GM12878 (cell line): Measurements from ENCODE around the gene IDH3A. TPM values are rescaled to one million over a fixed set of nuclear protein-coding genes. Genes with fewer than 3 reads are reported as not detected.

Experiments used
- BHLHE40 ChIP-seq, 2 experiments: fragments of 450-650 bp in 1 of 2; IDR thresholded peaks; 2 replicates each; pipeline ENCODE4 v1.6.1; 2011 to 2017; ENCODE audit warnings: low read depth in 2 of 2, borderline replicate concordance in 1 of 2, improper control_type of control experiment in 1 of 2, low read length in 1 of 2, mild to moderate bottlenecking in 1 of 2
- CREB1 ChIP-seq: IDR thresholded peaks from 2 replicates; pipeline ENCODE4 v1.6.1; 2012; ENCODE audit warnings: low read depth, mild to moderate bottlenecking, inconsistent platforms
- DPF2 ChIP-seq: fragments of 450-650 bp; IDR thresholded peaks from 2 replicates; pipeline ENCODE4 v1.6.1; 2017; ENCODE audit warnings: mild to moderate bottlenecking
- ETV6 ChIP-seq, 2 experiments: fragments of 450-650 bp in 1 of 2; IDR thresholded peaks in 1 of 2; conservative IDR thresholded peaks in 1 of 2; 2 replicates each; pipeline ENCODE4 v1.6.1; 2014; ENCODE audit warnings: antibody characterized with exemption in 1 of 2, borderline replicate concordance in 1 of 2, low read depth in 1 of 2, mild to moderate bottlenecking in 1 of 2, moderate library complexity in 1 of 2
- HDAC2 ChIP-seq: fragments of 200-600 bp; sonication (generic); IDR thresholded peaks from 2 replicates; pipeline ENCODE4 v1.6.1; 2017
- HDGF ChIP-seq: fragments of 450-650 bp; IDR thresholded peaks from 2 replicates; pipeline ENCODE4 v1.6.1; 2016; ENCODE audit warnings: antibody characterized with exemption
- LARP7 ChIP-seq: fragments of 450-650 bp; IDR thresholded peaks from 2 replicates; pipeline ENCODE4 v1.6.1; 2017; ENCODE audit warnings: mild to moderate bottlenecking
- MTA2 ChIP-seq: fragments of 450-650 bp; IDR thresholded peaks from 2 replicates; pipeline ENCODE4 v1.6.1; 2016; ENCODE audit warnings: low read depth, mild to moderate bottlenecking, moderate library complexity
- MTA3 ChIP-seq: IDR thresholded peaks from 2 replicates; pipeline ENCODE4 v1.6.1; 2012; ENCODE audit warnings: low read length, inconsistent platforms, borderline replicate concordance
- NBN ChIP-seq: fragments of 450-650 bp; IDR thresholded peaks from 2 replicates; pipeline ENCODE4 v1.6.1; 2016
- NFXL1 ChIP-seq: fragments of 450-650 bp; IDR thresholded peaks from 2 replicates; pipeline ENCODE4 v1.6.1; 2017; ENCODE audit warnings: antibody characterized with exemption, mild to moderate bottlenecking, borderline replicate concordance
- NR2F1 ChIP-seq: fragments of 450-650 bp; conservative IDR thresholded peaks from 2 replicates; pipeline ENCODE4 v1.6.1; 2017; ENCODE audit warnings: mild to moderate bottlenecking
- RCOR1 ChIP-seq: conservative IDR thresholded peaks from 2 replicates; pipeline ENCODE4 v1.6.1; 2012; ENCODE audit warnings: low read depth, low read length, improper control_type of control experiment
- RFX5 ChIP-seq: IDR thresholded peaks from 2 replicates; pipeline ENCODE4 v1.6.1; 2011; ENCODE audit warnings: low read depth, low read length, improper control_type of control experiment
- RUNX3 ChIP-seq: IDR thresholded peaks from 2 replicates; pipeline ENCODE4 v1.6.1; 2012; ENCODE audit warnings: low read length, inconsistent platforms
- SIN3A ChIP-seq: IDR thresholded peaks from 2 replicates; pipeline ENCODE4 v1.6.1; 2012; ENCODE audit warnings: low read depth, low read length, improper control_type of control experiment
- SREBF2 ChIP-seq: IDR thresholded peaks from 2 replicates; pipeline ENCODE4 v1.6.1; 2012; ENCODE audit warnings: mild to moderate bottlenecking, low read length
- polyA plus RNA-seq, 11 experiments: library from polyadenylated mRNA; depleted of rRNA in 4 of 11; unstranded in 6 of 11; stranded (reverse) in 5 of 11; fragments of >200 nt; fragmentation: Nextera tagmentation in 4 of 11; fragmentation: Illumina TruSeq in 1 of 11; extraction: Ambion mirVana in 4 of 11; extraction: Trizol in 1 of 11; gene quantifications; 1 replicate in 1 of 11; 2 replicates in 10 of 11; pipeline versions ENCODE4 v1.2.1 to v1.2.3, GENCODE V29; 2011 to 2016; ENCODE audit warnings: inconsistent platforms in 2 of 11, missing spikeins in 2 of 11, low read depth in 1 of 11
- total RNA-seq, 4 experiments: library from RNA; depleted of rRNA in 3 of 4; stranded (reverse); fragments of >200 nt in 3 of 4; fragmentation: Illumina TruSeq in 1 of 4; extraction: Trizol in 1 of 4; gene quantifications; 2 replicates each; pipeline versions ENCODE4 v1.2.1 to v1.2.3, GENCODE V29; 2013 to 2021
- TF ChIP-seq, protein P1 (sequence below): fragments of 450-650 bp; IDR thresholded peaks from 2 replicates; pipeline ENCODE4 v1.6.1; 2017; ENCODE audit warnings: mild to moderate bottlenecking, moderate library complexity
- TF ChIP-seq, protein P2 (sequence below): fragments of 450-650 bp; formaldehyde crosslinking; IDR thresholded peaks from 2 replicates; pipeline ENCODE4 v1.4.0; 2020; ENCODE audit warnings: mild to moderate bottlenecking, moderate library complexity

Gene IDH3A
- total and polyA plus RNA-seq, 10 of the 15 experiments (the other 5 are each of a cell fraction or from before 2014, with no cell fraction given) = 83.9 to 254 (median 195) TPM

DNA sequence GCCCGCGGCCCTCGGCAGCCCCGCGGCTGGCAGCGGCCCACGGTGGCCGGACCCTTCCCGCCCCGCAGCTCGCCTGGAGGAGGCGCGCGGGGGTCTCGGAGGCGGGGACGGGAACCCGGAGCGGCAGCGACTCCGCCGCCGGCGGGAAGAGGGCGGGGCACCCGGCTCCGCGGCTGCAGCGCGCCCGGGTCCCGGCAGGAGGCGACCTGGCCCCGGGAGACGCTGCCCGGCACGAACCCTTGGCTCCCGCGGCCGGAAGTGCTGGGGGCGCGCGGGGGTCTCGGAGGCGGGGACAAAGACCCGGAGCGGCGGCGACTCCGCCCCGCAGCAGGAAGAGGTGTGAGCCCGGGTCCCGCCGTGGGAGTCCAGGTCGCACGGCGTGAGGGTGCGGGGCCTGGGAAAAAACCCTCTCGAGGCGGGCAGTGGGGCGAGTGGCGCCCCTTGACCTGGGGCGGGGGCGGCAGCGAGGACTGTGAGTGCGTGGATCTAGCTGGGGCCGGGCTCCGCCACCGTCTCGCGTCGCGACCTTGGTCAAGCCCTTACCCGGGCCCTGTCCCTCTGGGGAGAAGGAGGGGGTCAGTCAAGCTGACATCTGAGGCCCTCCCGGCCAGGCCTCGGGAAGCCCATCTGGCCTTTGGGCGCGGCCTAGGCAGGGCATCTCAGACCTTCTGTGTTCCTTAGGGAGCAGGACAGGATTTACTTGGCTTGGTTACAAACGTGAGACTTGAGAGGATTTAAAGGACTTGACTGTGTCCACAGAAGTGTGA is 17.7 kb upstream of the IDH3A start, which contains the start of gene CIB2 (continued):
- TF ChIP-seq BHLHE40 (IDR thresholded peaks at IDR 0.05; ENCODE audit: borderline replicate concordance in 1 of 2, low read depth in 2 of 2, low read length in 1 of 2) (peak in 1 of 2 experiments; percentile 77; a peak in 2 of 4 replicates), RFX5 (no peak), RUNX3 (no peak), SIN3A (no peak), MTA2 (peak; percentile 44; the same call in 1 of the 2 replicates), NR2F1 (peak; percentile 97), CREB1 (no peak), SREBF2 (no peak), RCOR1 (no peak), LARP7 (peak; percentile 80; the same call in 1 of the 2 replicates), HDGF (peak; percentile 60; the same call in 1 of the 2 replicates), NFXL1 (no peak), DPF2 (peak; percentile 89), NBN (no peak), MTA3 (no peak), HDAC2 (no peak), ETV6 (conservative IDR thresholded peaks at IDR 0.05 in 1 of 2, IDR thresholded peaks at IDR 0.05 in 1 of 2; ENCODE audit: borderline replicate concordance in 1 of 2, low read depth in 1 of 2) (no peak)
- TF ChIP-seq, protein P1, sequence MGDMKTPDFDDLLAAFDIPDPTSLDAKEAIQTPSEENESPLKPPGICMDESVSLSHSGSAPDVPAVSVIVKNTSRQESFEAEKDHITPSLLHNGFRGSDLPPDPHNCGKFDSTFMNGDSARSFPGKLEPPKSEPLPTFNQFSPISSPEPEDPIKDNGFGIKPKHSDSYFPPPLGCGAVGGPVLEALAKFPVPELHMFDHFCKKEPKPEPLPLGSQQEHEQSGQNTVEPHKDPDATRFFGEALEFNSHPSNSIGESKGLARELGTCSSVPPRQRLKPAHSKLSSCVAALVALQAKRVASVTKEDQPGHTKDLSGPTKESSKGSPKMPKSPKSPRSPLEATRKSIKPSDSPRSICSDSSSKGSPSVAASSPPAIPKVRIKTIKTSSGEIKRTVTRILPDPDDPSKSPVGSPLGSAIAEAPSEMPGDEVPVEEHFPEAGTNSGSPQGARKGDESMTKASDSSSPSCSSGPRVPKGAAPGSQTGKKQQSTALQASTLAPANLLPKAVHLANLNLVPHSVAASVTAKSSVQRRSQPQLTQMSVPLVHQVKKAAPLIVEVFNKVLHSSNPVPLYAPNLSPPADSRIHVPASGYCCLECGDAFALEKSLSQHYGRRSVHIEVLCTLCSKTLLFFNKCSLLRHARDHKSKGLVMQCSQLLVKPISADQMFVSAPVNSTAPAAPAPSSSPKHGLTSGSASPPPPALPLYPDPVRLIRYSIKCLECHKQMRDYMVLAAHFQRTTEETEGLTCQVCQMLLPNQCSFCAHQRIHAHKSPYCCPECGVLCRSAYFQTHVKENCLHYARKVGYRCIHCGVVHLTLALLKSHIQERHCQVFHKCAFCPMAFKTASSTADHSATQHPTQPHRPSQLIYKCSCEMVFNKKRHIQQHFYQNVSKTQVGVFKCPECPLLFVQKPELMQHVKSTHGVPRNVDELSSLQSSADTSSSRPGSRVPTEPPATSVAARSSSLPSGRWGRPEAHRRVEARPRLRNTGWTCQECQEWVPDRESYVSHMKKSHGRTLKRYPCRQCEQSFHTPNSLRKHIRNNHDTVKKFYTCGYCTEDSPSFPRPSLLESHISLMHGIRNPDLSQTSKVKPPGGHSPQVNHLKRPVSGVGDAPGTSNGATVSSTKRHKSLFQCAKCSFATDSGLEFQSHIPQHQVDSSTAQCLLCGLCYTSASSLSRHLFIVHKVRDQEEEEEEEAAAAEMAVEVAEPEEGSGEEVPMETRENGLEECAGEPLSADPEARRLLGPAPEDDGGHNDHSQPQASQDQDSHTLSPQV = peak; percentile 81; the same call in 1 of the 2 replicates
- TF ChIP-seq, protein P2, sequence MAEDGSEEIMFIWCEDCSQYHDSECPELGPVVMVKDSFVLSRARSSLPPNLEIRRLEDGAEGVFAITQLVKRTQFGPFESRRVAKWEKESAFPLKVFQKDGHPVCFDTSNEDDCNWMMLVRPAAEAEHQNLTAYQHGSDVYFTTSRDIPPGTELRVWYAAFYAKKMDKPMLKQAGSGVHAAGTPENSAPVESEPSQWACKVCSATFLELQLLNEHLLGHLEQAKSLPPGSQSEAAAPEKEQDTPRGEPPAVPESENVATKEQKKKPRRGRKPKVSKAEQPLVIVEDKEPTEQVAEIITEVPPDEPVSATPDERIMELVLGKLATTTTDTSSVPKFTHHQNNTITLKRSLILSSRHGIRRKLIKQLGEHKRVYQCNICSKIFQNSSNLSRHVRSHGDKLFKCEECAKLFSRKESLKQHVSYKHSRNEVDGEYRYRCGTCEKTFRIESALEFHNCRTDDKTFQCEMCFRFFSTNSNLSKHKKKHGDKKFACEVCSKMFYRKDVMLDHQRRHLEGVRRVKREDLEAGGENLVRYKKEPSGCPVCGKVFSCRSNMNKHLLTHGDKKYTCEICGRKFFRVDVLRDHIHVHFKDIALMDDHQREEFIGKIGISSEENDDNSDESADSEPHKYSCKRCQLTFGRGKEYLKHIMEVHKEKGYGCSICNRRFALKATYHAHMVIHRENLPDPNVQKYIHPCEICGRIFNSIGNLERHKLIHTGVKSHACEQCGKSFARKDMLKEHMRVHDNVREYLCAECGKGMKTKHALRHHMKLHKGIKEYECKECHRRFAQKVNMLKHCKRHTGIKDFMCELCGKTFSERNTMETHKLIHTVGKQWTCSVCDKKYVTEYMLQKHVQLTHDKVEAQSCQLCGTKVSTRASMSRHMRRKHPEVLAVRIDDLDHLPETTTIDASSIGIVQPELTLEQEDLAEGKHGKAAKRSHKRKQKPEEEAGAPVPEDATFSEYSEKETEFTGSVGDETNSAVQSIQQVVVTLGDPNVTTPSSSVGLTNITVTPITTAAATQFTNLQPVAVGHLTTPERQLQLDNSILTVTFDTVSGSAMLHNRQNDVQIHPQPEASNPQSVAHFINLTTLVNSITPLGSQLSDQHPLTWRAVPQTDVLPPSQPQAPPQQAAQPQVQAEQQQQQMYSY (CRISPR knock-in tag) = no peak
